Tibial nerve (tissue), 4 donors: ENCODE measurements around the gene KRT1.

Experiments used
- EP300 ChIP-seq, 2 donors: sonication (generic); formaldehyde crosslinking; IDR thresholded peaks; one replicate each; pipeline ENCODE4 v1.6.1; 2017; ENCODE audit warnings: antibody characterized with exemption in 2 of 2, mild to moderate bottlenecking in 1 of 2
- POLR2A ChIP-seq, 2 donors: fragments of 450-650 bp; IDR thresholded peaks; one replicate each; pipeline ENCODE4 v1.6.1; 2017; ENCODE audit warnings: antibody characterized with exemption in 2 of 2, mild to moderate bottlenecking in 2 of 2, moderate library complexity in 2 of 2
- TF ChIP-seq, protein P1 (sequence below), 5 experiments: fragments of 200-600 bp in 3 of 5; fragments of 450-650 bp in 2 of 5; sonication (generic) in 3 of 5; IDR thresholded peaks; one replicate each; pipeline ENCODE4 v1.5.1; 2016 to 2019; ENCODE audit warnings: antibody characterized with exemption in 5 of 5, mild to moderate bottlenecking in 3 of 5, moderate library complexity in 2 of 5

DNA sequence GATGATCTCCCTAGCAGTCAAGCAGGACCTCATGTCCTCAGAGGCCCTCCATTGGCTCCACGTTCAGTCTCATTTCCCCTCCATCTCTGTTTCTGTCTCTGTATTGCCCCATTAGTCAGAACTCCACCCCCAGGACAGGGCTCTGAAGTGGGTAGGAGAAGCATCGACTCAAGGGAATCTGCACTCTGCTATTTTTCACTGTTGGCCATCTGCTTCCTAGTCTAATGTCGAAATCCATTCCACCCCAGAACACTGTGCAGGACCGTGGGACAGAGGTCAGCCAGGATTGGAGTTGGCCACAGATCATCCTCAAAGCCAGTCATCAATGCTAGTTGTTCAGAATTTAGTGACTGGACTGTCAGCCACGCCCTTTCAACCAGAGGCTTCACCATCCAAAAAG lies 13.1 kb upstream of the KRT1 start:
- TF ChIP-seq, protein P1, sequence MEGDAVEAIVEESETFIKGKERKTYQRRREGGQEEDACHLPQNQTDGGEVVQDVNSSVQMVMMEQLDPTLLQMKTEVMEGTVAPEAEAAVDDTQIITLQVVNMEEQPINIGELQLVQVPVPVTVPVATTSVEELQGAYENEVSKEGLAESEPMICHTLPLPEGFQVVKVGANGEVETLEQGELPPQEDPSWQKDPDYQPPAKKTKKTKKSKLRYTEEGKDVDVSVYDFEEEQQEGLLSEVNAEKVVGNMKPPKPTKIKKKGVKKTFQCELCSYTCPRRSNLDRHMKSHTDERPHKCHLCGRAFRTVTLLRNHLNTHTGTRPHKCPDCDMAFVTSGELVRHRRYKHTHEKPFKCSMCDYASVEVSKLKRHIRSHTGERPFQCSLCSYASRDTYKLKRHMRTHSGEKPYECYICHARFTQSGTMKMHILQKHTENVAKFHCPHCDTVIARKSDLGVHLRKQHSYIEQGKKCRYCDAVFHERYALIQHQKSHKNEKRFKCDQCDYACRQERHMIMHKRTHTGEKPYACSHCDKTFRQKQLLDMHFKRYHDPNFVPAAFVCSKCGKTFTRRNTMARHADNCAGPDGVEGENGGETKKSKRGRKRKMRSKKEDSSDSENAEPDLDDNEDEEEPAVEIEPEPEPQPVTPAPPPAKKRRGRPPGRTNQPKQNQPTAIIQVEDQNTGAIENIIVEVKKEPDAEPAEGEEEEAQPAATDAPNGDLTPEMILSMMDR (IDR thresholded peaks at IDR 0.05) = no peak
- no peak for TF ChIP-seq EP300 (IDR thresholded peaks at IDR 0.05)
- no peak for TF ChIP-seq POLR2A (IDR thresholded peaks at IDR 0.05)
